IMR-90 (cell line): ENCODE results near the gene SORD. TPM values are rescaled to one million over a fixed set of nuclear protein-coding genes. Genes with fewer than 3 reads are reported as not detected.
"Not testable (repeated sequence)": the region's sequence is repeated elsewhere in the genome, so short reads cannot be mapped to it uniquely, and the experiment has no call there.

Source experiments
- ATAC-seq: fragments of 200-7000 bp; cut with Tn5 transposase; 2 replicates; pipeline ENCODE4 v1.9.1; 2020; ENCODE audit warnings: low read depth, mild to moderate bottlenecking, moderate library complexity
- BruUV-seq: library from RNA; stranded (reverse); fragments of 400-500 nt; replicated peaks from 2 replicates; lab custom pipeline; 2021; lab: Mats Ljungman, UMichigan
- CTCF ChIA-PET: fragments of 300-600 bp; formaldehyde crosslinking; extraction: SDS; loops from one replicate; lab custom pipeline; 2021; ENCODE audit warnings: antibody characterized with exemption; lab: Yijun Ruan, JAX
- POLR2A ChIA-PET: fragments of 300-600 bp; sonication (Branson Sonifier 250); formaldehyde crosslinking; loops from one replicate; lab custom pipeline; 2022; ENCODE audit warnings: antibody characterized with exemption; ENCODE audit not compliant: unreplicated experiment; lab: Charles Lee
- DNase-seq: peaks from one replicate; pipeline ENCODE4 v3.0.0; 2013
- H2AFZ ChIP-seq: replicated peaks from 2 replicates; pipeline ENCODE3; 2013; ENCODE audit warnings: low read length, mild to moderate bottlenecking; ENCODE audit not compliant: poor library complexity
- H2AK5ac ChIP-seq: 2 replicates; pipeline ENCODE4 v1.6.1; 2013; ENCODE audit warnings: low read depth, low read length, inconsistent platforms
- H2AK9ac ChIP-seq: replicated peaks from 2 replicates; pipeline ENCODE3; 2013; ENCODE audit warnings: mild to moderate bottlenecking, low read depth, low read length, moderate library complexity; ENCODE audit not compliant: poor library complexity
- H2BK120ac ChIP-seq: 2 replicates; pipeline ENCODE4 v1.6.1; 2013; ENCODE audit warnings: low read depth, low read length, inconsistent platforms
- H2BK15ac ChIP-seq: 3 replicates; pipeline ENCODE4 v1.6.1; 2013; ENCODE audit warnings: low read depth, low read length, inconsistent platforms
- H2BK20ac ChIP-seq: 2 replicates; pipeline ENCODE4 v1.6.1; 2013; ENCODE audit warnings: low read depth, mild to moderate bottlenecking, inconsistent platforms, low read length, moderate library complexity
- H2BK5ac ChIP-seq: 2 replicates; pipeline ENCODE4 v1.6.1; 2013; ENCODE audit warnings: mild to moderate bottlenecking, low read depth, low read length, inconsistent platforms; ENCODE audit not compliant: poor library complexity, severe bottlenecking
- H3K14ac ChIP-seq: replicated peaks from 2 replicates; pipeline ENCODE4 v1.6.1; 2013; ENCODE audit warnings: low read depth, low read length, inconsistent platforms
- H3K18ac ChIP-seq: 2 replicates; pipeline ENCODE4 v1.6.1; 2013; ENCODE audit warnings: low read depth, low read length, control low read depth
- H3K23ac ChIP-seq: 2 replicates; pipeline ENCODE4 v1.6.1; 2013; ENCODE audit warnings: low read depth, low read length, inconsistent platforms
- H3K27ac ChIP-seq: 2 replicates; pipeline ENCODE4 v1.5.1; 2013; ENCODE audit warnings: mild to moderate bottlenecking, control low read depth, low read length; ENCODE audit not compliant: insufficient read depth
- H3K27me3 ChIP-seq: 2 replicates; pipeline ENCODE4 v1.6.1; 2013; ENCODE audit warnings: low read length; ENCODE audit not compliant: control insufficient read depth, insufficient read depth
- H3K36me3 ChIP-seq: 2 replicates; pipeline ENCODE4 v1.6.1; 2013; ENCODE audit warnings: low read length, mixed read lengths; ENCODE audit not compliant: control insufficient read depth, insufficient read depth
- H3K4ac ChIP-seq: 2 replicates; pipeline ENCODE4 v1.6.1; 2013; ENCODE audit warnings: low read depth, low read length, inconsistent platforms
- H3K4me1 ChIP-seq: 2 replicates; pipeline ENCODE4 v1.6.1; 2013; ENCODE audit warnings: low read length, mixed read lengths; ENCODE audit not compliant: control insufficient read depth, insufficient read depth
- H3K4me2 ChIP-seq: 2 replicates; pipeline ENCODE4 v1.6.1; 2013; ENCODE audit warnings: low read depth, mild to moderate bottlenecking, control low read depth, low read length, moderate library complexity
- H3K4me3 ChIP-seq: 2 replicates; pipeline ENCODE4 v1.5.1; 2013; ENCODE audit warnings: low read depth, mild to moderate bottlenecking, control low read depth, low read length, moderate library complexity; ENCODE audit not compliant: insufficient read depth
- H3K56ac ChIP-seq: 2 replicates; pipeline ENCODE4 v1.6.1; 2013; ENCODE audit warnings: low read length, inconsistent platforms; ENCODE audit not compliant: insufficient read depth; ENCODE audit errors: extremely low read depth
- H3K79me1 ChIP-seq, 2 experiments: 2 replicates each; pipeline ENCODE4 v1.6.1; 2013; ENCODE audit warnings: low read length in 2 of 2, inconsistent platforms in 1 of 2, low read depth in 1 of 2
- H3K9ac ChIP-seq: 2 replicates; pipeline ENCODE4 v1.6.1; 2013; ENCODE audit warnings: low read depth, low read length, control low read depth
- H3K9me1 ChIP-seq: 2 replicates; pipeline ENCODE4 v1.6.1; 2013; ENCODE audit warnings: low read length, inconsistent platforms; ENCODE audit not compliant: insufficient read depth
- H3K9me3 ChIP-seq: 2 replicates; pipeline ENCODE4 v1.6.1; 2013; ENCODE audit warnings: low read length; ENCODE audit not compliant: control insufficient read depth, insufficient read depth
- H4K20me1 ChIP-seq: 2 replicates; pipeline ENCODE4 v1.6.1; 2013; ENCODE audit warnings: low read length, inconsistent platforms; ENCODE audit not compliant: insufficient read depth
- H4K5ac ChIP-seq: 2 replicates; pipeline ENCODE4 v1.6.1; 2013; ENCODE audit warnings: mild to moderate bottlenecking, low read depth, low read length, control low read depth
- H4K8ac ChIP-seq, 2 experiments: 2 replicates each; pipeline ENCODE4 v1.6.1; 2013; ENCODE audit warnings: low read depth in 2 of 2, low read length in 2 of 2, control low read depth in 1 of 2, inconsistent platforms in 1 of 2
- H4K91ac ChIP-seq: 2 replicates; pipeline ENCODE4 v1.6.1; 2013; ENCODE audit warnings: low read depth, low read length, inconsistent platforms; ENCODE audit not compliant: insufficient read depth
- WGBS, 2 experiments: methylation state at CpG; one replicate each; pipeline versions ENCODE4 v1.1.5 to v1.1.7; 2013; ENCODE audit warnings: missing lambda C conversion rate in 2 of 2; ENCODE audit not compliant: insufficient read length in 1 of 2; ENCODE audit errors: extremely low coverage in 2 of 2; 5-methylcytosine and 5-hydroxymethylcytosine counted together
- dilution Hi-C: fragments of 300-500 bp; cut with HindIII; formaldehyde crosslinking; loops from one replicate; pipeline ENCODE4 v1.14.3; 2018; ENCODE audit warnings: low sequenced_read_pairs; ENCODE audit not compliant: unreplicated experiment
- in situ Hi-C: fragments of 300-500 bp; cut with MboI; formaldehyde crosslinking; loops from 3 replicates; pipeline ENCODE4 v1.14.3; 2019; ENCODE audit warnings: low sequenced_read_pairs, inconsistent platforms, mixed read lengths
- intact Hi-C: fragments of 100-400 bp; cut with micrococcal nuclease; formaldehyde crosslinking; loops from 2 replicates; pipeline ENCODE4 v1.10.0; 2022
- polyA plus RNA-seq, 3 experiments: library from polyadenylated mRNA; depleted of rRNA; stranded (reverse); fragments of >200 nt; gene quantifications; 2 replicates each; pipeline ENCODE4 v1.2.3, GENCODE V29; 2012; ENCODE audit warnings: low replicate concordance in 1 of 3
- total RNA-seq: library from RNA; depleted of rRNA; stranded (reverse); fragments of >200 nt; gene quantifications from 2 replicates; pipeline ENCODE4 v1.2.3, GENCODE V29; 2012

Gene SORD
- total and polyA plus RNA-seq, 2 of the 4 experiments (the other 2 are of a cell fraction) = 27.6 to 34.2 TPM

- no CpG with 5 or more reads among the region's 4 CpGs for WGBS, 2 experiments
- H3K14ac ChIP-seq, H3K27me3 ChIP-seq, H4K20me1 ChIP-seq, H3K36me3 ChIP-seq, H3K4ac ChIP-seq, H3K4me1 ChIP-seq, H3K23ac ChIP-seq, H2AK5ac ChIP-seq, H4K5ac ChIP-seq, H3K56ac ChIP-seq, H2AK9ac ChIP-seq, H3K9ac ChIP-seq, H3K18ac ChIP-seq, ATAC-seq, H3K4me3 ChIP-seq, H3K9me1 ChIP-seq, DNase-seq, H2BK5ac ChIP-seq, H3K79me1 ChIP-seq, dilution Hi-C loops, H4K8ac ChIP-seq, H2BK120ac ChIP-seq, BruUV-seq, H3K27ac ChIP-seq, H2BK20ac ChIP-seq, H4K91ac ChIP-seq, POLR2A ChIA-PET, H3K4me2 ChIP-seq, in situ Hi-C loops, H3K9me3 ChIP-seq, CTCF ChIA-PET, H2BK15ac ChIP-seq, H2AFZ ChIP-seq: not testable (repeated sequence)
- intact Hi-C loops = loop anchor here (5.0 kb wide), 1 partner anchor 89 kb away; no protein-coding TSS in a partner anchor
Measured at GRCh38 chr15:44986346-44987055, 36.5 kb upstream of the SORD start.

- H2AK9ac ChIP-seq, H4K20me1 ChIP-seq, H3K4ac ChIP-seq, H3K23ac ChIP-seq, H3K4me3 ChIP-seq, POLR2A ChIA-PET, H3K9ac ChIP-seq, dilution Hi-C loops, H4K8ac ChIP-seq, H3K9me3 ChIP-seq, ATAC-seq, H3K4me2 ChIP-seq, BruUV-seq, H4K91ac ChIP-seq, H2BK20ac ChIP-seq, H3K4me1 ChIP-seq, H3K56ac ChIP-seq, H2BK15ac ChIP-seq, H3K27me3 ChIP-seq, H4K5ac ChIP-seq, in situ Hi-C loops, H2AK5ac ChIP-seq, H3K79me1 ChIP-seq, H2BK120ac ChIP-seq, H3K27ac ChIP-seq, CTCF ChIA-PET, H3K36me3 ChIP-seq, H3K14ac ChIP-seq, H3K18ac ChIP-seq, H3K9me1 ChIP-seq, H2BK5ac ChIP-seq, H2AFZ ChIP-seq, DNase-seq: not testable (repeated sequence)
- intact Hi-C loops = loop anchor here (5.0 kb wide), 1 partner anchor 90 kb away; no protein-coding TSS in a partner anchor
- no CpG with 5 or more reads among the region's 1 CpG for WGBS, 2 experiments
Measured at GRCh38 chr15:44987711-44988110, 35.3 kb upstream of the SORD start.
